ENCODE results near the gene ZNF423.

Gene ZNF423

GRCh38 chr16:49631187-49632041 is 224.5 kb downstream of the ZNF423 start:
- TF ChIP-seq REST (IDR thresholded peaks at IDR 0.05; ENCODE audit: insufficient read depth in 1 of 2, low read depth in 2 of 2, low read length in 2 of 2): no peak
- TF ChIP-seq TAF1 (IDR thresholded peaks at IDR 0.05; ENCODE audit: borderline replicate concordance, insufficient read depth, low read length): no peak
- no peak for TF ChIP-seq POLR2AphosphoS5 (IDR thresholded peaks at IDR 0.05; ENCODE audit: low read depth, low read length)
- TF ChIP-seq SIN3A (IDR thresholded peaks at IDR 0.05; ENCODE audit: borderline replicate concordance, insufficient read depth, low read length): no peak
- no peak for TF ChIP-seq FOXP2 (optimal IDR thresholded peaks at IDR 0.05; ENCODE audit: borderline replicate concordance, extremely low read depth, extremely low read length, insufficient read depth)

- TF ChIP-seq REST (IDR thresholded peaks at IDR 0.05; ENCODE audit: insufficient read depth in 1 of 2, low read depth in 2 of 2, low read length in 2 of 2) (no peak), FOXP2 (optimal IDR thresholded peaks at IDR 0.05; ENCODE audit: borderline replicate concordance, extremely low read depth, extremely low read length, insufficient read depth) (no peak), TAF1 (IDR thresholded peaks at IDR 0.05; ENCODE audit: borderline replicate concordance, insufficient read depth, low read length) (no peak), POLR2AphosphoS5 (IDR thresholded peaks at IDR 0.05; ENCODE audit: low read depth, low read length) (no peak), SIN3A (IDR thresholded peaks at IDR 0.05; ENCODE audit: borderline replicate concordance, insufficient read depth, low read length) (no peak)
Measured at GRCh38 chr16:49630783-49631182, 225.1 kb downstream of the ZNF423 start.

GRCh38 chr16:49629851-49630250 is 226.1 kb downstream of the ZNF423 start:
- no peak for TF ChIP-seq SIN3A (IDR thresholded peaks at IDR 0.05; ENCODE audit: borderline replicate concordance, insufficient read depth, low read length)
- TF ChIP-seq TAF1 (IDR thresholded peaks at IDR 0.05; ENCODE audit: borderline replicate concordance, insufficient read depth, low read length): no peak
- TF ChIP-seq POLR2AphosphoS5 (IDR thresholded peaks at IDR 0.05; ENCODE audit: low read depth, low read length): no peak
- no peak for TF ChIP-seq FOXP2 (optimal IDR thresholded peaks at IDR 0.05; ENCODE audit: borderline replicate concordance, extremely low read depth, extremely low read length, insufficient read depth)
- no peak for TF ChIP-seq REST (IDR thresholded peaks at IDR 0.05; ENCODE audit: insufficient read depth in 1 of 2, low read depth in 2 of 2, low read length in 2 of 2)

GRCh38 chr16:49628148-49628547 is 227.8 kb downstream of the ZNF423 start:
- TF ChIP-seq TAF1 (IDR thresholded peaks at IDR 0.05; ENCODE audit: borderline replicate concordance, insufficient read depth, low read length) (no peak), SIN3A (IDR thresholded peaks at IDR 0.05; ENCODE audit: borderline replicate concordance, insufficient read depth, low read length) (no peak), REST (IDR thresholded peaks at IDR 0.05; ENCODE audit: insufficient read depth in 1 of 2, low read depth in 2 of 2, low read length in 2 of 2) (no peak), POLR2AphosphoS5 (IDR thresholded peaks at IDR 0.05; ENCODE audit: low read depth, low read length) (no peak), FOXP2 (optimal IDR thresholded peaks at IDR 0.05; ENCODE audit: borderline replicate concordance, extremely low read depth, extremely low read length, insufficient read depth) (no peak)

Measured in PFSK-1 (cell line).